H9 (cell line): ENCODE results near the gene MEIS2. TPM values are rescaled to one million over a fixed set of nuclear protein-coding genes. Genes with fewer than 3 reads are reported as not detected.

Experiments used
- DNase-seq: peaks from one replicate; pipeline ENCODE4 v3.0.0-alpha.2; 2017
- H2AFZ ChIP-seq: one replicate; pipeline ENCODE4 v1.6.1; 2013; ENCODE audit warnings: mild to moderate bottlenecking, low read length, control low read depth, moderate library complexity
- H2AK5ac ChIP-seq: 2 replicates; pipeline ENCODE4 v1.6.1; 2013; ENCODE audit warnings: low read length, control low read depth, mixed read lengths; ENCODE audit not compliant: insufficient read length
- H2BK120ac ChIP-seq: one replicate; pipeline ENCODE4 v1.6.1; 2013; ENCODE audit warnings: low read depth, mild to moderate bottlenecking, low read length, control low read depth, inconsistent platforms; ENCODE audit not compliant: poor library complexity, severe bottlenecking
- H2BK12ac ChIP-seq: 2 replicates; pipeline ENCODE4 v1.6.1; 2013; ENCODE audit warnings: low read length, control low read depth, mixed read lengths, low read depth; ENCODE audit not compliant: insufficient read length
- H2BK15ac ChIP-seq: 2 replicates; pipeline ENCODE4 v1.6.1; 2013; ENCODE audit warnings: low read depth, low read length, control low read depth
- H2BK20ac ChIP-seq: one replicate; pipeline ENCODE4 v1.6.1; 2013; ENCODE audit warnings: low read depth, mild to moderate bottlenecking, low read length, control low read depth, inconsistent platforms; ENCODE audit not compliant: poor library complexity, severe bottlenecking
- H2BK5ac ChIP-seq: 2 replicates; pipeline ENCODE4 v1.6.1; 2013; ENCODE audit warnings: low read length, control low read depth, mixed read lengths; ENCODE audit not compliant: insufficient read length
- H3K14ac ChIP-seq: 2 replicates; pipeline ENCODE4 v1.6.1; 2013; ENCODE audit warnings: low read length, control low read depth; ENCODE audit not compliant: insufficient read depth
- H3K18ac ChIP-seq: 2 replicates; pipeline ENCODE4 v1.6.1; 2013; ENCODE audit warnings: low read depth, mild to moderate bottlenecking, mixed read lengths, low read length, control low read depth; ENCODE audit not compliant: insufficient read length
- H3K23ac ChIP-seq: 2 replicates; pipeline ENCODE4 v1.6.1; 2013; ENCODE audit warnings: low read length, control low read depth, mixed read lengths, low read depth; ENCODE audit not compliant: insufficient read length
- H3K23me2 ChIP-seq: 2 replicates; pipeline ENCODE4 v1.6.1; 2013; ENCODE audit warnings: low read depth, mild to moderate bottlenecking, mixed read lengths, low read length, control low read depth; ENCODE audit not compliant: insufficient read length, poor library complexity, severe bottlenecking
- H3K27ac ChIP-seq: 2 replicates; pipeline ENCODE4 v1.5.1; 2013; ENCODE audit warnings: low read length, control low read depth, mixed read lengths, low read depth; ENCODE audit not compliant: insufficient read length
- H3K27me3 ChIP-seq: 2 replicates; pipeline ENCODE4 v1.6.1; 2013; ENCODE audit warnings: low read length, control low read depth, inconsistent platforms; ENCODE audit not compliant: insufficient read depth
- H3K4ac ChIP-seq: 2 replicates; pipeline ENCODE4 v1.6.1; 2013; ENCODE audit warnings: low read depth, mild to moderate bottlenecking, control low read depth, inconsistent platforms, low read length, moderate library complexity
- H3K4me1 ChIP-seq: 2 replicates; pipeline ENCODE4 v1.6.1; 2013; ENCODE audit warnings: low read length, control low read depth, inconsistent platforms; ENCODE audit not compliant: insufficient read depth
- H3K4me2 ChIP-seq: 2 replicates; pipeline ENCODE4 v1.6.1; 2013; ENCODE audit warnings: low read length, control low read depth, mixed read lengths; ENCODE audit not compliant: insufficient read length, insufficient read depth
- H3K56ac ChIP-seq: 2 replicates; pipeline ENCODE4 v1.6.1; 2013; ENCODE audit warnings: low read depth, mild to moderate bottlenecking, mixed read lengths, low read length, control low read depth; ENCODE audit not compliant: insufficient read length
- H3K79me1 ChIP-seq: 2 replicates; pipeline ENCODE4 v1.6.1; 2013; ENCODE audit warnings: low read depth, mild to moderate bottlenecking, moderate library complexity, low read length, control low read depth, inconsistent platforms; ENCODE audit not compliant: insufficient read depth, poor library complexity, severe bottlenecking
- H3K79me2 ChIP-seq: 2 replicates; pipeline ENCODE4 v1.6.1; 2013; ENCODE audit warnings: low read length, control low read depth, inconsistent platforms; ENCODE audit not compliant: insufficient read depth
- H3K9ac ChIP-seq: 2 replicates; pipeline ENCODE4 v1.6.1; 2013; ENCODE audit warnings: low read length, control low read depth, mixed read lengths; ENCODE audit not compliant: insufficient read length; ENCODE audit errors: extremely low read depth
- H3K9me3 ChIP-seq: one replicate; pipeline ENCODE4 v1.6.1; 2013; ENCODE audit warnings: low read depth, low read length, inconsistent platforms; ENCODE audit not compliant: control insufficient read depth
- H3T11ph ChIP-seq: one replicate; pipeline ENCODE4 v1.6.1; 2013; ENCODE audit warnings: mild to moderate bottlenecking, low read length, control low read depth, inconsistent platforms
- H4K20me1 ChIP-seq: one replicate; pipeline ENCODE4 v1.6.1; 2013; ENCODE audit not compliant: control insufficient read depth, insufficient read length, insufficient read depth
- H4K5ac ChIP-seq: 2 replicates; pipeline ENCODE4 v1.6.1; 2013; ENCODE audit warnings: low read depth, mild to moderate bottlenecking, mixed read lengths, low read length, control low read depth; ENCODE audit not compliant: insufficient read length
- H4K8ac ChIP-seq: replicated peaks from 2 replicates; pipeline ENCODE4 v1.6.1; 2013; ENCODE audit warnings: low read length, control low read depth, mixed read lengths, low read depth; ENCODE audit not compliant: insufficient read length
- H4K91ac ChIP-seq: 2 replicates; pipeline ENCODE4 v1.6.1; 2013; ENCODE audit warnings: low read depth, mild to moderate bottlenecking, moderate library complexity, mixed read lengths, low read length, control low read depth; ENCODE audit not compliant: insufficient read length
- H3K27ac Mint-ChIP-seq, 3 experiments: 2 replicates in 2 of 3; 3 replicates in 1 of 3; pipeline ENCODE4 v1.8.0; 2020 to 2021; ENCODE audit warnings: mixed read lengths in 3 of 3, mild to moderate bottlenecking in 1 of 3, moderate library complexity in 1 of 3
- H3K27me3 Mint-ChIP-seq: 2 replicates; pipeline ENCODE4 v1.8.0; 2021; ENCODE audit warnings: low read depth, mild to moderate bottlenecking, moderate library complexity, mixed read lengths
- H3K36me3 Mint-ChIP-seq, 3 experiments: 2 replicates in 2 of 3; 3 replicates in 1 of 3; pipeline ENCODE4 v1.8.0; 2020 to 2021; ENCODE audit warnings: low read depth in 3 of 3, mixed read lengths in 3 of 3; ENCODE audit not compliant: insufficient read depth in 1 of 3
- H3K4me1 Mint-ChIP-seq, 2 experiments: 2 replicates each; pipeline ENCODE4 v1.8.0; 2020; ENCODE audit warnings: mixed read lengths in 2 of 2
- H3K4me3 Mint-ChIP-seq, 2 experiments: 2 replicates in 1 of 2; 3 replicates in 1 of 2; pipeline ENCODE4 v1.8.0; 2020 to 2021; ENCODE audit warnings: mild to moderate bottlenecking in 2 of 2, mixed read lengths in 2 of 2, moderate library complexity in 1 of 2
- H3K9me3 Mint-ChIP-seq, 2 experiments: 2 replicates in 1 of 2; 3 replicates in 1 of 2; pipeline ENCODE4 v1.8.0; 2020; ENCODE audit warnings: mild to moderate bottlenecking in 2 of 2, mixed read lengths in 2 of 2, moderate library complexity in 1 of 2
- CTCF ChIP-seq: fragments of 200-600 bp; sonication (generic); conservative IDR thresholded peaks from 3 replicates; pipeline ENCODE4 v1.8.0; 2021; ENCODE audit warnings: antibody characterized with exemption, mild to moderate bottlenecking
- WGBS: extraction: QIAGEN DNeasy Blood & Tissue Kit; methylation state at CpG from one replicate; pipeline ENCODE4 v1.1.7; 2013; ENCODE audit warnings: missing lambda C conversion rate, low lambda C conversion rate, mixed read lengths; ENCODE audit not compliant: insufficient read length; ENCODE audit errors: extremely low coverage; 5-methylcytosine and 5-hydroxymethylcytosine counted together
- total RNA-seq: library from RNA; stranded (reverse); gene quantifications from 2 replicates; pipeline ENCODE4 v1.2.1, GENCODE V29; 2021

MEIS2 gene
- total RNA-seq, 1 experiment from 2014 or later, result 0.35 TPM

- Histone ChIP-seq H3K9ac (no peak overlapping the region), H3K56ac (no peak overlapping the region), H2BK120ac (no peak overlapping the region), H2BK12ac (no peak overlapping the region), H4K91ac (no peak overlapping the region), H4K5ac (no peak overlapping the region), H3K23ac (no peak overlapping the region), H2BK20ac (no peak overlapping the region), H3K27ac (no peak overlapping the region), H3K18ac (no peak overlapping the region), H4K8ac (no peak overlapping the region), H4K20me1 (no peaks in the 10 kb centered on the region), H3K79me2 (no peaks in the 10 kb centered on the region), H2BK15ac (no peak overlapping the region), H3K9me3 (no peaks in the 10 kb centered on the region), H2BK5ac (no peak overlapping the region), H2AK5ac (no peak overlapping the region), H3K23me2 (no peaks in the 10 kb centered on the region), H3T11ph (no peak overlapping the region), H3K14ac (no peak overlapping the region), H3K79me1 (no peaks in the 10 kb centered on the region), H3K4me1 (no peaks in the 10 kb centered on the region), H3K4ac (no peak overlapping the region), H3K27me3 (peaks cover 4% of the 10 kb centered on the region; the same call in 1 of the 2 replicates), H3K4me2 (no peak overlapping the region), H2AFZ (no peak overlapping the region)
- H3K4me3 Mint-ChIP-seq, result no peak overlapping the region
- no peaks in the 10 kb centered on the region for H3K36me3 Mint-ChIP-seq
- WGBS, result no CpG with 5 or more reads among the region's 4 CpGs
- H3K4me1 Mint-ChIP-seq, result peaks cover 21 to 33% of the 10 kb centered on the region in 2 experiments
- H3K9me3 Mint-ChIP-seq, result no peaks in the 10 kb centered on the region; a peak in 1 of 5 replicates
- no peak overlapping the region for H3K27ac Mint-ChIP-seq
- no peak for DNase-seq
- no peak for TF ChIP-seq CTCF
- peaks cover 26% of the 10 kb centered on the region for H3K27me3 Mint-ChIP-seq
Observed at GRCh38 chr15:37087131-37087588, 13.2 kb downstream of the MEIS2 start.
